Eye (tissue), 1 donor: ENCODE results near the gene MSX1.
A peak's percentile ranks its signal among the peaks of the same experiment; 100 is the strongest.

Source experiments
- DNase-seq: peaks from one replicate; pipeline ENCODE4 v3.0.0-alpha.2; 2015

MSX1 gene

GRCh38 chr4:4871242-4871572 lies 11.7 kb downstream of the MSX1 start:
- no peak for DNase-seq

- DNase-seq = peak; percentile 46
Observed at GRCh38 chr4:4871573-4872313, 12.3 kb downstream of the MSX1 start.

- peak; percentile 48 for DNase-seq
Observed at GRCh38 chr4:4872314-4872903, 12.9 kb downstream of the MSX1 start.

GRCh38 chr4:4873203-4873602 lies 13.7 kb downstream of the MSX1 start:
- DNase-seq = peak; percentile 8

GRCh38 chr4:4874254-4874653 lies 14.8 kb downstream of the MSX1 start:
- no peak for DNase-seq

DNA sequence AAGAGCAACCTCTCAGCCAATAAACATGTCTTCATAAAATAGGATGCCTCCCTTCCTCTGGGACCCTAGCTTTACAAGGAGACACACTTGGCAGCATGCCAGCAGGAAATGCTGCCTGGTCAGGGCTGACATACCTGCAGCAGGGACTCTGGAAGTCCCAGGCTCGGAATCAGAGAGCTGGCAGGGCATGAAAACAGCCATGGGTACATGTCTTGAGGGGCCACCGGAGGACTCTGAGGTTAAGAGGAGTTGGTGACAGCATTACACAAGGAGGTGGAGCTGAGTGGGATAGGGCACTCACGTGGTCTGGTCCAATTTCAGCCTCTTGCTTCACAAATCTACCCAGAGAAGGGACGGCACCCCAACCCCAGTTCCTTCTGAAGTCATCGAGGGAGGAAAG lies 15.7 kb downstream of the MSX1 start:
- peak; percentile 42 for DNase-seq

GRCh38 chr4:4875611-4876010 lies 16.1 kb downstream of the MSX1 start:
- DNase-seq = no peak

DNA sequence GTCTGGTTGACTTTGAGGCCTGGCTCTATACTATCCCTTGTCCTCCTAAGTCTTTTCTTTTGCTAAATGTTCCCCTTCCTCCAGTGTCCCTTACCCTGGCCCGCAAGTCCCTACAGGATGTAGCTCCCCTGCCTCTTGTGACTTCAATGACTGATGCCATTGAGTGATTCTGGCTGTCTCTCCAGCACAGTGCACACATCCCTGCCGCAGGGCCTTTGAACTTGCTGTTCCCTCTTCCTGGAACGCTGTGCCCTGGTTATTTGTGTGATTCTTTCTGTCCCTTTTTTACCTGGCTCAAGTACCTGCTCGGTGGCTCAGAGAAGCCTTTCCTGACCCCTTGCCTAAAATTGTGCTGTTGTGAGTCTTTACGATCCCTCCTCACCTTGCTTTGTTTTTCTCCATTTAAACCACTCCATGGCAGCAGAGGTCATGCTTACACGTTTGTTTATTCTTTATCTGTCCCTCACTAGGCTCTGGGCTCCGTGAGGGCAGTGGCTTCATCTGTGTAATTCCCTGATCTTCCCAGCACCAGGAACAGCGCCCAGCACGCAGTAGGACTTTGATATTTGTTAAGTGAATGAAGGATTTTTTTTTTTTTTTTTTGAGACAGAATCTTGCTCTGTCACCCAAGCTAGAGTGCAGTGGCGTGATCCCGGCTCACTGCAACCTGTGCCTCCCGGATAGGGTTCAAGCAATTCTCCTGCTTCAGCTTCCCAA lies 17.6 kb downstream of the MSX1 start:
- no peak for DNase-seq

GRCh38 chr4:4880492-4880891 lies 21.0 kb downstream of the MSX1 start:
- no peak for DNase-seq

GRCh38 chr4:4881432-4881831 lies 22.0 kb downstream of the MSX1 start:
- no peak for DNase-seq

GRCh38 chr4:4884611-4885010 lies 25.1 kb downstream of the MSX1 start:
- DNase-seq = no peak

DNA sequence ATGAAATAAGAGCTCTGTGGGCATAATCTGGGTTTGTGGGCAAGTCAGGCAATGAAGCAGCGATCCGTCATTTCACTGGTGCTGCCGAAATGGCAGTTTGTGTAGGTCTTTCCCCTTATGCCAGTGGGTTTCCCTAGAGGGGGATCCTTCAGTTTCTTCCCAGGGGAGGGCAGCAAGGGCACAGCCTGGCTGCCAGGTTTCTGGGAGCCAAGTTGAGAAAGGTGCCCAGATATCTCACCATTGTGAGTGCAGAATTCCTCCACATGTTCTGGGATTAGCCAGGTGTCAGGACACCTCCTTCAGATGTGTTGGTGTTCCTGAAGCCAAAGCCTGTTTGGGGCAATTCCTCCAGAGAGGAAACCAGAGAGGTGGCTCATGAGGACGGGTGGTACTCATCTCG lies 28.0 kb downstream of the MSX1 start:
- no peak for DNase-seq

DNA sequence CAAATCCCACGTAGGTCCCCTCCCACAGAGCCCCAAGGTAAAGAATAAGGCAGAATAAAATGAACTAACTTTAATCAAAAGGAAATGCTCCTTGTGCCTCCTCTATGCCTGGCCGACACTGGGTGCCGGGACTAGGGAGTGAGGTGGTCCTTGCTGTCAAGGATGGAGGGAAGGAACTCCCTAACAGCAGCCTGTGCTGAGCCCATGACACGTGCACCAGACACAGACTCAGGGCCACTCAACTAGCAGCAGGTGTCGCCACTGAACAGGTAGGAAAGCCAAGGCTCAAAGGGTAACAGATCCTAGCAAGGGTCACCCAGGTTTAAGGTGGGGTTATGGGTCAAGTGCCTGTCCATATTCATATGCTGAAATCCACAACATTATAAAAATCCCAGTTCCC lies 29.2 kb downstream of the MSX1 start:
- no peak for DNase-seq

DNA sequence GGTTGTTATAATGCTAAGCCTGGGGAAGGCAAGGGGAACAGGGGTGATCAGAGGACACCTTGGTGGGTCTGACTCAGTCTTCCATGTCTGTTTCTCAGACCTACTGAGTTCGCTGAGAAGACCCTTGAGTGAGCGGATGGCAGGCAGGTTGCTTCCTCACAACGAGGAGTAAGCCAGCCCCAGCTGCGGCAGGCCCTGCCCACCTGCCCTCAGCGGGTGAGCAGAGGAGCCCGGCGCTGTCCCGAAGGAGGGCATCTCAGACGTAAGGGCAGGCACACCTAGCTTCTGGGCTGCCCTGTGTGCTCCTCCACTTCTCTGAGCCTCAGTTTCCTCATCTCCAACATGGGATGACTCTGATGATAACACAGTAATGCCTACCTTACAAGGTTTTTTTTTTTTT lies 30.3 kb downstream of the MSX1 start:
- DNase-seq = no peak

DNA sequence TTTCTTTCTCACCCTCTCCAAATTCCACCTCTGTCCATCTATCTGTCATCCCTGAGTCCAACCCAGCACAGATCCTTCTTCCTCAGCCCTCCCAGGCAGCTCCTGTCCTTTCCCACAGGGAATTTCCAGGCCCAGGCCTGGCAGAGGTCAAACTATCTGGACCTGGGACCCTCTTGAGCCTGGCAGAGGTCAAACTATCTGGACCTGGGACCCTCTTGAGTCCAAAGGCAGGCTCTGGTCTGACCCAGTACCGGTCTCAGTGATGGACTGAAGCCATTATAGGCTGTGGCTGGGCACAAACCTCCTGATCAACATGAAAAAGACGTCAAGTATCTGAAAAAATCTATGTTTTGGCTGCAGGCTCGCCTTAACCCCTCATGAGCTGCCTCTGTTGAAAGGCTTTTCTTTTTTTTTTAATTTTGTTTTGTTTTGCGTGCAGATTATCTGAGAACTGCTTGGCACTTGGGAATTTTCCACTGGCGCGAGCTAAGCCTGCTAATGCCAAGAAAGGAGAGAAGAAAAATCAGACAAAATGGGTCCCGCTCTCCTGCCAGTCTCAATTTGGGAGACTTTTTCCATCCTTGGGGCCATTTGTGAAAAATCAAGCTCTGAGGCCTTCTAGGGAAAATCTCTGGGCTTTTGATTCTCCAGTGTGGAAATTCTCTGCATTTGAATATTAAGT lies 31.2 kb downstream of the MSX1 start:
- DNase-seq = peak; percentile 57

DNA sequence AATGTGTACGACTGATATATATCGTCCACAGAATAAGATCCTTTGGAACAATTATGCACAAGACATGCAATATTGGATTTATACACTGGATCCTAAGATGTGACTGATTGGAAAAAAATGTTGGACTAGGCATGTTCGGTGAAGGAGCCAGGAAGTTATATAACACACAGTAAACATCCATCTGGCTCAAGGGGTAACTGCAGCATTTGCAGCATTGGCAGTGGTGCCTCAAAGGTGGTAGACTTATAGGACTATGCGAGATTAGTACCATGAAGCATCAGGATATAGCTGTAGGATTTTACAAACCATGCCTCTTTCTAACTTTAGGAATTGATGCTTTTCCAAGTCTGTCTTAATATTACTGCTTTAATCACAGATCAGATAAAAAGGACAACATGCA lies 34.3 kb downstream of the MSX1 start:
- DNase-seq = no peak

DNA sequence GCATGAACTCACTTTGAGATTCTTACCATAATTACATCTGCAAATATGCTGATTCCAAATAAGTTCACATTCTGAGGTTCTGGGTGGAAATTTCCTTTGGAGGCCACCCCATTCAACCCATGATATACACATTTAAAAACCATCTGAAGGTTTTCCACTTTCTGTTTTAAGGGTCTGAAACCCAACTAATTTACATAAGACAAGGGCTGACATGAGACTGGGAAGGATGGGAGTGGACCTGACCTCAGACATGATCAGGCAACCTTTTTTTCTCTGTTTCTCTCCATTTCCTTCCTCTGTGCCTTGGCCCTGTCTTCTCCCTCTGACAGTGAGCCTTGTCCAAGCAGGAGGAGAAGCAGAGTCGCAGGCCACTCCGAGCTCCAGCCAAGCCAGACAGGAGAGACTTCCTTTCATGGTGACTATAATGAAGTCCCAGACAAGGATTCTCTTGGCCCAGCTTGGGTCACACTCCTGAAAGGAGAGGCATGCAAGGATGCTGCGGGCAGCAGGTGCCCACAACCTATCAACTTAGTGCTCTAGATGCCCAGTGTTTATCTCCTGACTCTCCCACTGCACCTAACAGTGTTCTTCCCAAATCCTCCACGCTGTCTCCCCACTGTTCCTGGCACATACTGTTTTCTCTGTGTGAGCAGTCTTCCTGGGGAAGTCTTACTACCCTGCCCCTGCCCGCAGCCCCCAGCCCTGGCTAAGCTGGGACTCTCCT lies 39.9 kb downstream of the MSX1 start:
- no peak for DNase-seq

DNA sequence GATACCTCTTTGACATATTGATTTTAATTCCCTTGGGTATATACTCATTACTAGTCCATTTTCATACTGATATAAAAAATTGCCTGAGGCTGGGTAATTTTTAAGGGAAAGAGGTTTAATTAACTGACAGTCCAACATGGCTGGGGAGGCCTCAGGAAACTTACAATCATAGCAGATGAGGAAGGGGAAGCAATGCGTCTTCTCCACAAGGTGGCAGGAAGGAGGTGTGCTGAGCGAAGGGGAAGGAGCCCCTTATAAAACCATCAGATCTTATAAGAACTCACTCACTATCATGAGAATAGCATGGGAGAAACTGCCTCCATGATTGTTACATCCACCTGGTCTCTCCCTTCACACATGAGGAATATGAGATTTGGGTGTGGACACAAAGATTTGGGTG lies 42.4 kb downstream of the MSX1 start:
- DNase-seq = no peak

DNA sequence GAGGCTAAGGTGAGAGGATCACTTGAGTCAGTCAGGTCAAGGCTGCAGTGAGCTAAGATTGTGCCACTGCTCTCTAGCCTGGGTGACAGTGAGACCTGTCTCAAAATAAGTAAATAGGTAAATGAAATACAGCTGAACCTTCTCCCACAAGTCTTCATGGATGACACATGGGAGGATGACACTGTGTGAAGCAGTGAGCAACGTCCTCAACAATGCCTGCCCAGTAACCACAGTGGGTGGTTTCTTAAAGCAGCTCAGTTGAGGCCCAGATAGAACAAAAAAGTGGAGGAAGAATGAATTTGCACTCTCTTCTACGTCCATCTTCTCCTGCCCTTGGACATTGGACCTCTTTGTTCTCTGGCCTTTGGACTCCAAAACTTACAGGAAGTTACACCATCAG lies 52.7 kb downstream of the MSX1 start:
- no peak for DNase-seq

- DNase-seq = no peak
Observed at GRCh38 chr4:4913147-4913561, 53.7 kb downstream of the MSX1 start.
